CD4-positive, alpha-beta T cell treated with Interleukin-17A for 1 hour (primary cell): Measurements from ENCODE around the gene KRT28.

Experiments used
- DNase-seq: peaks from one replicate; pipeline ENCODE4 v3.0.0-alpha.2; 2020

KRT28 gene

GRCh38 chr17:40799859-40800258, at the start of gene KRT28:
KRT28 (minus strand) TSS chr17:40799959; CDS start chr17:40799893, 66 bp downstream.
- no peak for DNase-seq

GRCh38 chr17:40848583-40849235, 49.0 kb upstream of the KRT28 start:
- no peak for DNase-seq

- DNase-seq = no peak
These were observed 46.9 kb upstream of the KRT28 start for GRCh38 chr17:40846515-40847144.

GRCh38 chr17:40844671-40845107, 44.9 kb upstream of the KRT28 start:
- no peak for DNase-seq

GRCh38 chr17:40843242-40843641, 43.5 kb upstream of the KRT28 start:
- no peak for DNase-seq

GRCh38 chr17:40841246-40841645, 41.5 kb upstream of the KRT28 start:
- DNase-seq = no peak

- no peak for DNase-seq
These were observed 39.4 kb upstream of the KRT28 start for GRCh38 chr17:40839194-40839593.

GRCh38 chr17:40836020-40836419, 36.3 kb upstream of the KRT28 start:
- no peak for DNase-seq

GRCh38 chr17:40833882-40834281, 34.1 kb upstream of the KRT28 start:
- no peak for DNase-seq

- no peak for DNase-seq
These were observed 33.1 kb upstream of the KRT28 start for GRCh38 chr17:40832840-40833239.

- no peak for DNase-seq
These were observed 30.5 kb upstream of the KRT28 start for GRCh38 chr17:40830085-40830776.

GRCh38 chr17:40828454-40829044, 28.8 kb upstream of the KRT28 start:
- no peak for DNase-seq

- DNase-seq = no peak
These were observed 28.1 kb upstream of the KRT28 start for GRCh38 chr17:40827746-40828453.

- no peak for DNase-seq
These were observed 25.8 kb upstream of the KRT28 start for GRCh38 chr17:40825599-40825998.

GRCh38 chr17:40824015-40824832, 24.5 kb upstream of the KRT28 start:
- DNase-seq = no peak

- DNase-seq = no peak
These were observed 22.5 kb upstream of the KRT28 start, which contains the start of gene KRT10 for GRCh38 chr17:40822132-40822812. KRT10 (minus strand) TSS chr17:40822614; CDS start chr17:40822585, 29 bp downstream.

GRCh38 chr17:40821536-40821935, 21.8 kb upstream of the KRT28 start:
- no peak for DNase-seq

GRCh38 chr17:40820228-40820838, 20.6 kb upstream of the KRT28 start:
- no peak for DNase-seq

GRCh38 chr17:40819528-40820125, 19.9 kb upstream of the KRT28 start:
- DNase-seq = no peak

- peak; percentile 89 for DNase-seq
These were observed 19.2 kb upstream of the KRT28 start for GRCh38 chr17:40818733-40819527.
